A673 (cell line): Measurements from ENCODE around the gene ROBO2.

ENCODE experiments used
- EZH2 ChIP-seq: fragments of 200-600 bp; sonication (generic); IDR thresholded peaks from 2 replicates; pipeline ENCODE4 v1.6.1; 2017; ENCODE audit warnings: borderline replicate concordance, low read depth, mild to moderate bottlenecking, mixed read lengths, antibody characterized with exemption, low read length; ENCODE audit not compliant: poor library complexity, severe bottlenecking
- TF ChIP-seq, protein P1 (sequence below): fragments of 300-800, 200-600 bp; sonication (generic); conservative IDR thresholded peaks from 2 replicates; pipeline ENCODE4 v1.5.1; 2017; ENCODE audit warnings: low read depth, mild to moderate bottlenecking, antibody characterized with exemption, low read length, moderate library complexity, mixed read lengths

DNA sequence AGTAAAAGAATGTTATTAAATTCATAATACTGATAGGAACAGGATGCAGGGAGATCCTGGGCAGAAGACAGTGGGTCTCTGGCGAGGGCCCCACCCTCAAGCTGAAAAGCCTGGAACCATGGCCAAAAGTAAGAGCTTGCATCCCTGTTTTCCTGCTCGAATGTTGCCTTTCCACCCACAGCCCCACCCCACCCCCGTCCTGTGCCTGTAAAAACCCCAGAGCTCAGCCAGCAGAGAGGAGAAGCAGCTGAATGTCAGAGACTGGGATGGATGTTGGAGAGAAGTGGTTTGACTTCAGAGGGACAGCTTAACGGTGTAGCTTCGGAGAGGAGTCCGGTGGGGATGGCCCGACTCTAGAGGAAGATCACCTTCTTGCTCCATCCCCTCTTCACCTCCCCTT lies 207.9 kb downstream of the ROBO2 start:
- TF ChIP-seq, protein P1, sequence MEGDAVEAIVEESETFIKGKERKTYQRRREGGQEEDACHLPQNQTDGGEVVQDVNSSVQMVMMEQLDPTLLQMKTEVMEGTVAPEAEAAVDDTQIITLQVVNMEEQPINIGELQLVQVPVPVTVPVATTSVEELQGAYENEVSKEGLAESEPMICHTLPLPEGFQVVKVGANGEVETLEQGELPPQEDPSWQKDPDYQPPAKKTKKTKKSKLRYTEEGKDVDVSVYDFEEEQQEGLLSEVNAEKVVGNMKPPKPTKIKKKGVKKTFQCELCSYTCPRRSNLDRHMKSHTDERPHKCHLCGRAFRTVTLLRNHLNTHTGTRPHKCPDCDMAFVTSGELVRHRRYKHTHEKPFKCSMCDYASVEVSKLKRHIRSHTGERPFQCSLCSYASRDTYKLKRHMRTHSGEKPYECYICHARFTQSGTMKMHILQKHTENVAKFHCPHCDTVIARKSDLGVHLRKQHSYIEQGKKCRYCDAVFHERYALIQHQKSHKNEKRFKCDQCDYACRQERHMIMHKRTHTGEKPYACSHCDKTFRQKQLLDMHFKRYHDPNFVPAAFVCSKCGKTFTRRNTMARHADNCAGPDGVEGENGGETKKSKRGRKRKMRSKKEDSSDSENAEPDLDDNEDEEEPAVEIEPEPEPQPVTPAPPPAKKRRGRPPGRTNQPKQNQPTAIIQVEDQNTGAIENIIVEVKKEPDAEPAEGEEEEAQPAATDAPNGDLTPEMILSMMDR: no peak
- no peak for TF ChIP-seq EZH2
